Type B pancreatic cell (in vitro differentiated cells): Measurements from ENCODE around the gene ALAS1. TPM values are rescaled to one million over a fixed set of nuclear protein-coding genes. Genes with fewer than 3 reads are reported as not detected.
A peak's percentile ranks its signal among the peaks of the same experiment; 100 is the strongest.

Source experiments
- DNase-seq: peaks from one replicate; pipeline ENCODE4 v3.0.0; 2021; ENCODE audit warnings: mixed read lengths; ENCODE audit not compliant: unreplicated experiment; ENCODE audit errors: extremely low spot score
- H3K27ac Mint-ChIP-seq: 2 replicates; pipeline ENCODE4 v1.8.0; 2021; ENCODE audit warnings: mild to moderate bottlenecking, mixed read lengths
- H3K27me3 Mint-ChIP-seq: 2 replicates; pipeline ENCODE4 v1.8.0; 2021; ENCODE audit warnings: mixed read lengths
- H3K36me3 Mint-ChIP-seq: 2 replicates; pipeline ENCODE4 v1.8.0; 2021; ENCODE audit warnings: mixed read lengths
- H3K4me1 Mint-ChIP-seq: one replicate; pipeline ENCODE4 v1.8.0; 2021; ENCODE audit warnings: mixed read lengths; ENCODE audit not compliant: unreplicated experiment
- H3K4me3 Mint-ChIP-seq: 2 replicates; pipeline ENCODE4 v1.8.0; 2021; ENCODE audit warnings: mild to moderate bottlenecking, mixed read lengths
- H3K9me3 Mint-ChIP-seq: 2 replicates; pipeline ENCODE4 v1.8.0; 2021; ENCODE audit warnings: mixed read lengths
- total RNA-seq: library from RNA; stranded (reverse); gene quantifications from 2 replicates; pipeline ENCODE4 v1.2.1, GENCODE V29; 2021; ENCODE audit warnings: low replicate concordance
- TF ChIP-seq, protein P1 (sequence below): fragments of 200-600 bp; sonication (generic); conservative IDR thresholded peaks from 2 replicates; pipeline ENCODE4 v1.5.0; 2021; ENCODE audit warnings: antibody characterized with exemption, mild to moderate bottlenecking

Gene ALAS1
- total RNA-seq, 1 donor from 2014 or later = 57.1 TPM

DNA sequence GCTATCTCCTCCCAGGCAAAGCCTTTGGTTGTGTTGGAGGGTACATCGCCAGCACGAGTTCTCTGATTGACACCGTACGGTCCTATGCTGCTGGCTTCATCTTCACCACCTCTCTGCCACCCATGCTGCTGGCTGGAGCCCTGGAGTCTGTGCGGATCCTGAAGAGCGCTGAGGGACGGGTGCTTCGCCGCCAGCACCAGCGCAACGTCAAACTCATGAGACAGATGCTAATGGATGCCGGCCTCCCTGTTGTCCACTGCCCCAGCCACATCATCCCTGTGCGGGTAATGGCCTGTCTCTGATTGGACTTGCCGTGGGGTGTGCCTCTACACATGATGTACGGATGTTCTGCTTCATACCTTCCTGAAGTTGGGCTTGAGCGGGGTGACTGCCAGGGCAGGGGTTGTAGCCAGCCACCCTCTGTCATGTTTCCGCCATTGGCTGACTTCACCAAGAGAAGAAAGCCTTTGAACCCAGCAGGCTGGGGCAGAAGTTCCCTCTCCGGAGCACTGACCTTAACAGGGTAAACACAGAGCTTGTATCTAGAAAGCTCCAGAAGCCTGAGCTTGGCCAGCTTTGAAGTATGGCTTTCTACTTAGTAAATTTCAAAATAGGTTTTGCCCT lies 13.4 kb downstream of the ALAS1 start:
- H3K4me3 Mint-ChIP-seq = no peak overlapping the region
- no peak for DNase-seq
- no peaks in the 10 kb centered on the region for H3K27me3 Mint-ChIP-seq
- H3K27ac Mint-ChIP-seq = no peak overlapping the region
- peaks cover 37% of the 10 kb centered on the region for H3K36me3 Mint-ChIP-seq
- H3K9me3 Mint-ChIP-seq = no peaks in the 10 kb centered on the region
- TF ChIP-seq, protein P1, sequence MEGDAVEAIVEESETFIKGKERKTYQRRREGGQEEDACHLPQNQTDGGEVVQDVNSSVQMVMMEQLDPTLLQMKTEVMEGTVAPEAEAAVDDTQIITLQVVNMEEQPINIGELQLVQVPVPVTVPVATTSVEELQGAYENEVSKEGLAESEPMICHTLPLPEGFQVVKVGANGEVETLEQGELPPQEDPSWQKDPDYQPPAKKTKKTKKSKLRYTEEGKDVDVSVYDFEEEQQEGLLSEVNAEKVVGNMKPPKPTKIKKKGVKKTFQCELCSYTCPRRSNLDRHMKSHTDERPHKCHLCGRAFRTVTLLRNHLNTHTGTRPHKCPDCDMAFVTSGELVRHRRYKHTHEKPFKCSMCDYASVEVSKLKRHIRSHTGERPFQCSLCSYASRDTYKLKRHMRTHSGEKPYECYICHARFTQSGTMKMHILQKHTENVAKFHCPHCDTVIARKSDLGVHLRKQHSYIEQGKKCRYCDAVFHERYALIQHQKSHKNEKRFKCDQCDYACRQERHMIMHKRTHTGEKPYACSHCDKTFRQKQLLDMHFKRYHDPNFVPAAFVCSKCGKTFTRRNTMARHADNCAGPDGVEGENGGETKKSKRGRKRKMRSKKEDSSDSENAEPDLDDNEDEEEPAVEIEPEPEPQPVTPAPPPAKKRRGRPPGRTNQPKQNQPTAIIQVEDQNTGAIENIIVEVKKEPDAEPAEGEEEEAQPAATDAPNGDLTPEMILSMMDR = no peak
- no peaks in the 10 kb centered on the region for H3K4me1 Mint-ChIP-seq

- H3K27ac Mint-ChIP-seq = no peak overlapping the region
- no peaks in the 10 kb centered on the region for H3K9me3 Mint-ChIP-seq
- no peaks in the 10 kb centered on the region for H3K27me3 Mint-ChIP-seq
- TF ChIP-seq, protein P1 = no peak
- peaks cover 34% of the 10 kb centered on the region for H3K36me3 Mint-ChIP-seq
- H3K4me3 Mint-ChIP-seq = no peak overlapping the region
- no peak for DNase-seq
- peaks cover 6% of the 10 kb centered on the region for H3K4me1 Mint-ChIP-seq
These were observed 15.0 kb downstream of the ALAS1 start for GRCh38 chr3:52213005-52213404.

DNA sequence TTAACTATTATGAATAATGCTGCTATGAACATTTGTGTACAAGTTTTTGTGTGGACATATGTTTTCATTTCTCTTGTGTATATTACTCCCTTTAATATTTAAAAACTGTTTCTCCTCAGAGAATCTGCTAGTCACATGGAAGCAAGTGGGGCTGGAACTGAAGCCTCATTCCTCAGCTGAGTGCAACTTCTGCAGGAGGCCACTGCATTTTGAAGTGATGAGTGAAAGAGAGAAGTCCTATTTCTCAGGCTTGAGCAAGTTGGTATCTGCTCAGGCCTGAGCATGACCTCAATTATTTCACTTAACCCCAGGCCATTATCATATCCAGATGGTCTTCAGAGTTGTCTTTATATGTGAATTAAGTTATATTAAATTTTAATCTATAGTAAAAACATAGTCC lies 15.9 kb downstream of the ALAS1 start:
- no peak for DNase-seq
- Mint-ChIP-seq H3K4me1 (peaks cover 8% of the 10 kb centered on the region), H3K27ac (no peak overlapping the region), H3K9me3 (no peaks in the 10 kb centered on the region), H3K36me3 (peaks cover 28% of the 10 kb centered on the region), H3K4me3 (no peak overlapping the region), H3K27me3 (no peaks in the 10 kb centered on the region)
- TF ChIP-seq, protein P1 = no peak

DNA sequence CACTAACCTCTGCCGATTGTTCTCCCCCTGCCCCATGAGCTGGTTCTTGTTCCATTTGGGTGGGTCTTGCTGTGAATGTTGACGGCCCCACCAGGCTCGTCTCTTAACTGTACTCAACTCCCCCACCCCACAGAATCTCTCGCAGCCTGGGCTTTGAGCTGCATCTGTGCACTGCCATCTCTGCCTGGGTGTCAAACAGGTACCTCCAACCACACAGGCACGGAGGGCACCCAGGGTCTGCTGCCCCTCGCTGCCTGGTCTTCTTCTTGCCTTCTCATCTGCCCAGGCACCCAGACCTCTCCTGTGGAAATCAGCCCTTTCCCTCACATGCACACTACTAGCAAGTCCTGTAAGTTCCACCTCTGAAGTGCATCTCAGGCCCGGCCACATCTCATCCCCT lies 17.4 kb downstream of the ALAS1 start:
- Mint-ChIP-seq H3K27me3 (no peaks in the 10 kb centered on the region), H3K4me1 (peaks cover 12% of the 10 kb centered on the region), H3K9me3 (no peaks in the 10 kb centered on the region), H3K27ac (no peak overlapping the region), H3K4me3 (no peak overlapping the region), H3K36me3 (peaks cover 25% of the 10 kb centered on the region)
- DNase-seq = no peak
- TF ChIP-seq, protein P1 = no peak

- peak overlapping the region; percentile 13 for H3K27ac Mint-ChIP-seq
- H3K36me3 Mint-ChIP-seq = peaks cover 25% of the 10 kb centered on the region
- H3K4me3 Mint-ChIP-seq = no peak overlapping the region
- DNase-seq = no peak
- no peaks in the 10 kb centered on the region for H3K9me3 Mint-ChIP-seq
- no peaks in the 10 kb centered on the region for H3K27me3 Mint-ChIP-seq
- TF ChIP-seq, protein P1 = no peak
- peaks cover 12% of the 10 kb centered on the region for H3K4me1 Mint-ChIP-seq
These were observed 18.8 kb downstream of the ALAS1 start for GRCh38 chr3:52216585-52217408.
